HepG2 (cell line): ENCODE results near the gene C2orf42. TPM values are rescaled to one million over a fixed set of nuclear protein-coding genes. Genes with fewer than 3 reads are reported as not detected.
A peak's percentile ranks its signal among the peaks of the same experiment; 100 is the strongest.

Experiments
- BCL6 ChIP-seq: IDR thresholded peaks from 2 replicates; pipeline ENCODE4 v1.6.1; 2016; ENCODE audit warnings: missing genetic modification reagents, missing compliant biosample characterization
- ERF ChIP-seq: IDR thresholded peaks from 2 replicates; pipeline ENCODE4 v1.6.1; 2018; ENCODE audit warnings: missing biosample characterization, missing genetic modification reagents
- FOXP1 ChIP-seq, 2 experiments: fragments of 450-650 bp in 1 of 2; IDR thresholded peaks; 2 replicates each; pipeline ENCODE4 v1.6.1; 2017 to 2018; ENCODE audit warnings: antibody characterized with exemption in 1 of 2
- HOXA3 ChIP-seq: sonication (generic); formaldehyde crosslinking; IDR thresholded peaks from 2 replicates; pipeline ENCODE4 v1.5.0; 2020; ENCODE audit warnings: missing genetic modification reagents
- MATR3 ChIP-seq: sonication (generic); formaldehyde crosslinking; IDR thresholded peaks from 2 replicates; pipeline ENCODE4 v1.4.0; 2020; ENCODE audit warnings: missing genetic modification reagents
- PATZ1 ChIP-seq: sonication (generic); formaldehyde crosslinking; IDR thresholded peaks from 2 replicates; pipeline ENCODE4 v1.4.0; 2020; ENCODE audit warnings: missing genetic modification reagents
- SAP130 ChIP-seq: IDR thresholded peaks from 2 replicates; pipeline ENCODE4 v1.6.1; 2016; ENCODE audit warnings: low read depth
- ZFYVE20 ChIP-seq: sonication (generic); formaldehyde crosslinking; IDR thresholded peaks from 2 replicates; pipeline ENCODE4 v1.8.0; 2023; ENCODE audit warnings: low read depth, mild to moderate bottlenecking, moderate library complexity, missing genetic modification reagents, borderline replicate concordance
- ZNF136 ChIP-seq: sonication (generic); formaldehyde crosslinking; IDR thresholded peaks from 2 replicates; pipeline ENCODE4 v1.8.1; 2022; ENCODE audit warnings: low read depth, mild to moderate bottlenecking, moderate library complexity, missing genetic modification reagents
- ZNF142 ChIP-seq: sonication (generic); formaldehyde crosslinking; IDR thresholded peaks from 2 replicates; pipeline ENCODE4 v1.4.0; 2020; ENCODE audit warnings: missing genetic modification reagents
- ZNF335 ChIP-seq: sonication (generic); formaldehyde crosslinking; IDR thresholded peaks from 2 replicates; pipeline ENCODE4 v1.4.0; 2020; ENCODE audit warnings: missing genetic modification reagents
- ZNF337 ChIP-seq: sonication (generic); formaldehyde crosslinking; IDR thresholded peaks from 2 replicates; pipeline ENCODE4 v1.5.1; 2020; ENCODE audit warnings: missing genetic modification reagents, low read depth, mild to moderate bottlenecking, borderline replicate concordance
- ZNF383 ChIP-seq: sonication (generic); formaldehyde crosslinking; IDR thresholded peaks from 2 replicates; pipeline ENCODE4 v1.4.0; 2020; ENCODE audit warnings: missing genetic modification reagents, mild to moderate bottlenecking, borderline replicate concordance
- ZNF547 ChIP-seq: sonication (generic); formaldehyde crosslinking; IDR thresholded peaks from 2 replicates; pipeline ENCODE4 v1.5.1; 2020; ENCODE audit warnings: mild to moderate bottlenecking, missing genetic modification reagents
- ZNF614 ChIP-seq: IDR thresholded peaks from 2 replicates; pipeline ENCODE4 v1.6.1; 2018; ENCODE audit warnings: missing biosample characterization, missing genetic modification reagents, inconsistent platforms, borderline replicate concordance
- ZNF629 ChIP-seq: sonication (generic); formaldehyde crosslinking; conservative IDR thresholded peaks from 2 replicates; pipeline ENCODE4 v1.5.0; 2020; ENCODE audit warnings: missing genetic modification reagents
- ZNF740 ChIP-seq: sonication (generic); formaldehyde crosslinking; IDR thresholded peaks from 2 replicates; pipeline ENCODE4 v1.4.0; 2020; ENCODE audit warnings: missing genetic modification reagents
- ZNF782 ChIP-seq: sonication (generic); formaldehyde crosslinking; IDR thresholded peaks from 2 replicates; pipeline ENCODE4 v1.4.0; 2020; ENCODE audit warnings: missing genetic modification reagents, mild to moderate bottlenecking, borderline replicate concordance
- ZNF784 ChIP-seq: sonication (generic); formaldehyde crosslinking; IDR thresholded peaks from 2 replicates; pipeline ENCODE4 v1.5.1; 2020; ENCODE audit warnings: missing genetic modification reagents, mild to moderate bottlenecking, borderline replicate concordance
- ZNF883 ChIP-seq: sonication (generic); formaldehyde crosslinking; IDR thresholded peaks from 2 replicates; pipeline ENCODE4 v1.5.1; 2020; ENCODE audit warnings: mild to moderate bottlenecking, missing genetic modification reagents; ENCODE audit errors: not compliant biosample characterization
- polyA plus RNA-seq, 8 experiments: library from polyadenylated mRNA; depleted of rRNA in 3 of 8; stranded (reverse) in 7 of 8; unstranded in 1 of 8; fragments of >200 nt; fragmentation: Illumina TruSeq in 4 of 8; extraction: Trizol in 4 of 8; gene quantifications; 2 replicates each; pipeline versions ENCODE4 v1.2.1 to v1.2.3, GENCODE V29; 2011 to 2016; ENCODE audit warnings: low read depth in 4 of 8, missing spikeins in 1 of 8, mixed read lengths in 1 of 8; ENCODE audit not compliant: insufficient read depth in 1 of 8
- total RNA-seq, 5 experiments: library from RNA; depleted of rRNA; stranded (reverse); fragments of >200 nt; fragmentation: Illumina TruSeq; extraction: Trizol; gene quantifications; 2 replicates each; pipeline ENCODE4 v1.2.3, GENCODE V29; 2016; ENCODE audit warnings: low read depth in 1 of 5

C2orf42 gene
- total and polyA plus RNA-seq, 2 of the 13 experiments (the other 11 are each of a cell fraction or from before 2014, with no cell fraction given), result 9.3 to 9.9 TPM

- TF ChIP-seq ZNF142 (CRISPR knock-in tag), result no peak
- TF ChIP-seq SAP130 (CRISPR knock-in tag), result peak; percentile 30; the same call in 1 of the 2 replicates
- TF ChIP-seq ZNF335 (CRISPR knock-in tag), result 0 out of 2 replicates have a peak, but pooled peaks have one; percentile 39
- TF ChIP-seq ZNF784, result peak; percentile 68; the same call in 1 of the 2 replicates
- no peak for TF ChIP-seq ZNF337 (CRISPR knock-in tag)
- peak; percentile 91 for TF ChIP-seq PATZ1 (CRISPR knock-in tag)
- TF ChIP-seq ZNF547 (CRISPR knock-in tag), result 0 out of 2 replicates have a peak, but pooled peaks have one; percentile 50
- TF ChIP-seq ZNF383 (CRISPR knock-in tag), result no peak
- 0 out of 2 replicates have a peak, but pooled peaks have one; percentile 39 for TF ChIP-seq ZNF782
- TF ChIP-seq HOXA3 (CRISPR knock-in tag), result peak; percentile 45; the same call in 1 of the 2 replicates
- TF ChIP-seq ZFYVE20 (CRISPR knock-in tag), result no peak
- TF ChIP-seq BCL6 (CRISPR knock-in tag), result 0 out of 2 replicates have a peak, but pooled peaks have one; percentile 22
- TF ChIP-seq FOXP1 (IDR thresholded peaks at IDR 0.05), result no peak
- no peak for TF ChIP-seq FOXP1 (CRISPR knock-in tag; IDR thresholded peaks at IDR 0.05)
- 0 out of 2 replicates have a peak, but pooled peaks have one; percentile 41 for TF ChIP-seq ZNF136 (CRISPR knock-in tag)
- TF ChIP-seq ZNF883 (CRISPR knock-in tag), result no peak
- TF ChIP-seq MATR3, result no peak
- TF ChIP-seq ZNF740 (CRISPR knock-in tag), result peak; percentile 71; the same call in 1 of the 2 replicates
- TF ChIP-seq ZNF614 (CRISPR knock-in tag), result peak; percentile 82; the same call in 1 of the 2 replicates
- peak; percentile 96 for TF ChIP-seq ZNF629 (CRISPR knock-in tag)
- 0 out of 2 replicates have a peak, but pooled peaks have one; percentile 31 for TF ChIP-seq ERF (CRISPR knock-in tag)
Observed at GRCh38 chr2:70111752-70112591, 78.8 kb downstream of the C2orf42 start (continued).
